ENCODE results near the gene MOGAT3. TPM values are rescaled to one million over a fixed set of nuclear protein-coding genes. Genes with fewer than 3 reads are reported as not detected.
"Not testable (repeated sequence)": the region's sequence is repeated elsewhere in the genome, so short reads cannot be mapped to it uniquely, and the experiment has no call there.

MOGAT3 gene
- total RNA-seq, 2 donors from 2014 or later: not detected

- no peaks in the 10 kb centered on the region for H3K9me3 ChIP-seq
- H3K27me3 ChIP-seq: peaks cover 12 to 15% of the 10 kb centered on the region in 2 donors
These were observed 1.7 kb upstream of the MOGAT3 start for GRCh38 chr7:101202603-101202918.

GRCh38 chr7:101201695-101202602, 1.1 kb upstream of the MOGAT3 start:
- H3K4me3 ChIP-seq: peak overlapping the region in 1 of 2 donors; percentile 13
- H3K4me1 ChIP-seq: peaks cover 0 to 9% of the 10 kb centered on the region in 2 donors
- TF ChIP-seq CTCF (IDR thresholded peaks at IDR 0.05): no peak
- peaks cover 8% of the 10 kb centered on the region for H3K36me3 ChIP-seq
- no peaks in the 10 kb centered on the region for H3K9me3 ChIP-seq
- H3K27me3 ChIP-seq: peaks cover 12 to 15% of the 10 kb centered on the region in 2 donors
- no peak overlapping the region for H3K27ac ChIP-seq
- DNase-seq (ENCODE audit: low spot score): no peak

More at GRCh38 chr7:101202603-101202918, 1.7 kb upstream of the MOGAT3 start:
- Histone ChIP-seq H3K4me1 (peaks cover 0 to 9% of the 10 kb centered on the region in 2 donors), H3K4me3 (no peak overlapping the region), H3K36me3 (peaks cover 8% of the 10 kb centered on the region), H3K27ac (no peak overlapping the region)
- no peak for DNase-seq (ENCODE audit: low spot score)
- TF ChIP-seq CTCF (IDR thresholded peaks at IDR 0.05): no peak

- H3K36me3 ChIP-seq: no peaks in the 10 kb centered on the region
- no peak for DNase-seq (ENCODE audit: low spot score)
- H3K27ac ChIP-seq: no peak overlapping the region
- peaks cover 12 to 15% of the 10 kb centered on the region in 2 donors for H3K27me3 ChIP-seq
- TF ChIP-seq CTCF (IDR thresholded peaks at IDR 0.05): no peak
- no peaks in the 10 kb centered on the region for H3K9me3 ChIP-seq
- H3K4me1 ChIP-seq: peaks cover 0 to 9% of the 10 kb centered on the region in 2 donors
- H3K4me3 ChIP-seq: no peak overlapping the region
These were observed 353 bp downstream of the MOGAT3 start for GRCh38 chr7:101200504-101200861.

- not testable (repeated sequence) for H3K4me1 ChIP-seq; H3K4me3 ChIP-seq; H3K36me3 ChIP-seq; DNase-seq (ENCODE audit: low spot score); H3K9me3 ChIP-seq; H3K27ac ChIP-seq
- peaks cover 12 to 15% of the 10 kb centered on the region in 2 donors for H3K27me3 ChIP-seq
These were observed 1.3 kb downstream of the MOGAT3 start for GRCh38 chr7:101199522-101199921.

- Histone ChIP-seq H3K36me3 (no peaks in the 10 kb centered on the region), H3K4me1 (peaks cover 0 to 9% of the 10 kb centered on the region in 2 donors), H3K27me3 (peaks cover 12 to 15% of the 10 kb centered on the region in 2 donors), H3K9me3 (no peaks in the 10 kb centered on the region), H3K4me3 (no peak overlapping the region), H3K27ac (no peak overlapping the region)
- DNase-seq (ENCODE audit: low spot score): no peak
- no peak for TF ChIP-seq CTCF (IDR thresholded peaks at IDR 0.05)
These were observed 2.4 kb downstream of the MOGAT3 start for GRCh38 chr7:101198476-101198875.

GRCh38 chr7:101197991-101198390, 2.8 kb downstream of the MOGAT3 start:
- Histone ChIP-seq H3K36me3 (no peaks in the 10 kb centered on the region), H3K9me3 (no peaks in the 10 kb centered on the region), H3K27me3 (peaks cover 12 to 15% of the 10 kb centered on the region in 2 donors), H3K4me1 (peaks cover 0 to 9% of the 10 kb centered on the region in 2 donors), H3K4me3 (no peak overlapping the region), H3K27ac (no peak overlapping the region)
- no peak for DNase-seq (ENCODE audit: low spot score)
- no peak for TF ChIP-seq CTCF (IDR thresholded peaks at IDR 0.05)

All from right atrium auricular region (tissue), 2 donors.